ENCODE measurements around the gene MBOAT2.
A peak's percentile ranks its signal among the peaks of the same experiment; 100 is the strongest.
"Not testable (repeated sequence)": the region's sequence is repeated elsewhere in the genome, so short reads cannot be mapped to it uniquely, and the experiment has no call there.

Gene MBOAT2

DNA sequence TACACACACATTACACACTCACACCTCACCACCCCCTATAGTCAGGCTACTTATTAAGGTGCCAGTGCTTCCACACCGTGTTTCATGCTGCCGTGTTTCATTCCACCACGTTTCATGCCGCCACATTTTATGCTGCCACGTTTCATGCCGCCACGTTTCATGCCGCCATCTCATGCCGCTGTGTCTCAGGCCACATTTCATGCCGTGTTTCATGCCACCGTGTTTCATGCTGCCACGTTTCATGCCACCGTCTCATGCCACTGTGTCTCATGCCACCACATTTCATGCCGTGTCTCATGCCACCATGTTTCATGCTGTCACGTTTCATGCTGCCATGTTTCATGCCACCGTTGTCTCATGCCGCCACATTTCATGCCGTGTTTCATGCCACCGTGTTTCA lies 65.1 kb downstream of the MBOAT2 start:
- DNase-seq = no peak

DNA sequence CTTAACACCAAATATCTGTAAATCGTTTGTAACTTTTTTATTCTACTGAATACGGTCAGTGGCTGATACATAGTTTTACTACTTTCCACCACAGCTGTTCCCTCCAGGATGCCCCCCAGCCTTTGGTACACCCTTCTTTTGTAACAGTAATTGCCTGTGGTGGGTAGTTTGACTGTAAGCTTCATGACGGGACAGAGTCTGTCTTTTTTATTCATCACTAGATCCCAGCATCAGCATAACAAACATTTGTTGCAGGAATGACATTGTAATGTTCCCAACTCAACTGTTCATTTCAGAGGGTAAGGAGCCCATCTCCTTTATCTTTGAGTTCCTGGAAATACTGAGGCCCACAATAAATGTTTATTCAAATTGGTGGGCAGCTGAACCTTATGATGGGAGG lies 67.5 kb downstream of the MBOAT2 start:
- DNase-seq = no peak

DNA sequence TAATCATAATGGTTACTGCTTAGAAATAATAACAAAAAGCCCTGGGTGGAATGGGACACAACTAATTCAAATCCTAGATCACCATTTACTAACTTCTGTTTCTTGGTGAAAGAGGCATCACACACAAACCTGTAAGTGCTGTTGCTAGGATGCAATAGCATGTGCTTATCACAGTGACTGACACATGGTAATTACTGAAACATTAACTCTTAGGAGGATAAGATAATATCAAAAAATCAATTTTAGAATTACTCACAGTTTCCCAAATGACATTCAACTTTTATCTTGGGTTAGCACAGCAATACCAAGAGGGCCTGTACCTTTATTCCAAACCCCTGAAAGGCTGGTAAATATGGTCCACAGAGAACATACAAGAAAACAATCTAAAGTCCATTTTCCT lies 69.1 kb downstream of the MBOAT2 start:
- DNase-seq = no peak

DNA sequence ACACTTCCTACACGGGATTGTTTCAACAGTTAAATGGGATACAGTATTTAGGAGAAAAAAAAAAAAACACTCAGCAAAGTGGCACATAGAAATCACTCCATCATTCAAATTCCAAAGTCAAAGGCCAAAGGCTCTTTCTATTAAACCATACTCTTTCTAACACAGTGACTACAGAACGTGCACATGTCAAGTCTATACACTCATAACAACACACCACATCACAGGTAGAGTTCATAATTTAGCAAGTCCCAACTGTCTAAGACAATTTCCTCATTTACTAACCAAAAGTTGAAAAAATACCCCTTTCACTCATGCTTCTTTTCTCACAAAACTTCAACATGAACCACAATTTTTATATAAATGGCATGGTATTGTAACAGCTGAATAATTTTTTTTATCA lies 70.8 kb downstream of the MBOAT2 start:
- DNase-seq = no peak

DNA sequence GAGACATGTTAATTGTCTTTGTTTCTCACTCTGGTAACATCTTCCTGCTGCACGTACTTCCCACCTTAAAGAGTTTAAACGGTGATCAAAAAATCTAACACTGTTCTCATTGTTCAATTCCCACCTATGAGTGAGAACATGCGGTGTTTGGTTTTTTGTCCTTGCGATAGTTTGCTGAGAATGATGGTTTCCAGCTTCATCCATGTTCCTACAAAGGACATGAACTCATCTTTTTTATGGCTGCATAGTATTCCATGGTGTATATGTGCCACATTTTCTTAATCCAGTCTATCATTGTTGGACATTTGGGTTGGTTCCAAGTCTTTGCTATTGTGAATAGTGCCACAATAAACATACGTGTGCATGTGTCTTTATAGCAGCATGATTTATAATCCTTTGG lies 73.3 kb downstream of the MBOAT2 start:
- not testable (repeated sequence) for DNase-seq

- no peak for DNase-seq
Observed at GRCh38 chr2:8929128-8929527, 74.4 kb downstream of the MBOAT2 start.

DNA sequence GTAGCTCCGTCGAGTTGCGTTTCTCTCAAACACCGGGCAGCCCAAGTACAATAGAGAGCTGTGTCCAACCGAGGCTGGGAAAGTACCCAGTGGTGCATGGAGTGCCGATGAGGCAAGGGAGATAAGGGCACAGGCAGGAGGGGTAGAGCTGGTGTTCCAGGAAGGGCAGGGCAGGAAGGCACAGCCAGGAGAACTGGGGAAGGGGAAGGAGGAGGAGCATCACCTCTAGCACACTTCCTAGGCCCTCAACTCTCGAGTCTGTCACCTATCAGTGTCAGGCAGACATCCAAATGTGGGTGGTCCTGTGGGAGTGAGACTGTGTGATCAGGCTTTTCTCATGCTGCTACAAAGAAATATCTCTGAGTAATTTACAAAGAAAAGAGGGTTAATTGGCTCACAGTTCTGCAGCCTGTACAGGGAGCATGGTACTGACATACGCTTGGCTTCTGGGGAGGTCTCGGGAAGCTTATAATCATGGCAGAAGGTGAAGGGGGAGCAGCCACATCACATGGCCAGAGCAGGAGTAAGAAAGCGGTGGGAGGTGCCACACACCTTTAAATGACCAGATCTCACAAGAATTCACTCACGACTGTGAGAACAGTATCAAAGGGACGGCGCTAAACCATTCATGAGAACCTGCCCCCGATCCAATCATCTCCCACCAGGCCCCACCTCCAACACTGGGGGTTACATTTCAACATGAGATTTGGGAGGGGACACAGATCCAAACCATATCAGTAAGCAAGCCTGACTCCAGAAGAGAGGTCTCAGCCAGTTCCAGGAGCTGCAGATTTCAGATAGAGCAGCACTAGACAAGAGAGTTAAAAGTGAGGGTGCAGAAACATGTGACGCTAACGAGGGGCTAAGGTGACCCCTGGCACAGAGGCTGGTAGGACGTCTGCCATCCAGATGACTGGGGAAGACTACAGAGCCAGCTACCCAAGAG lies 75.7 kb downstream of the MBOAT2 start:
- DNase-seq = no peak

GRCh38 chr2:8926356-8926755 lies 77.1 kb downstream of the MBOAT2 start:
- DNase-seq = no peak

DNA sequence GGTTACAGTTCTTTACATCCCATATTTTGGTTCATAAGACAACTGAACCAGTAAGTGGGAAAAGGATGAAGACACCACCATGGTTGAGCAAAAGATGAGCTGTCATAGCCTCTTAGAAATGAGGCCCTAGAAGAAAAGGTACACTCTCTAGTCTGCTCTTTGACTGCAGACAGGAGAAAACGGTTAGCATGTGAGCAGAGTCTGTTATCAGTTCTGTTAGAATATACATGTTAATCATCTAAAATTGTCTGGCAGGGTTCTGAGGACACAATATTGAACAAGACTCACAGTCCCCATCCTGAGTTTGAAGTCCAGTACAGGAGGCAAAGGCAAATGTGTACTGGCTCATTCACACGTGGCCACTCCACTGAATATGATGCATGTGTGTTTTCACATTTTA lies 78.1 kb downstream of the MBOAT2 start:
- DNase-seq = no peak

GRCh38 chr2:8923183-8923582 lies 80.3 kb downstream of the MBOAT2 start:
- DNase-seq = no peak

DNA sequence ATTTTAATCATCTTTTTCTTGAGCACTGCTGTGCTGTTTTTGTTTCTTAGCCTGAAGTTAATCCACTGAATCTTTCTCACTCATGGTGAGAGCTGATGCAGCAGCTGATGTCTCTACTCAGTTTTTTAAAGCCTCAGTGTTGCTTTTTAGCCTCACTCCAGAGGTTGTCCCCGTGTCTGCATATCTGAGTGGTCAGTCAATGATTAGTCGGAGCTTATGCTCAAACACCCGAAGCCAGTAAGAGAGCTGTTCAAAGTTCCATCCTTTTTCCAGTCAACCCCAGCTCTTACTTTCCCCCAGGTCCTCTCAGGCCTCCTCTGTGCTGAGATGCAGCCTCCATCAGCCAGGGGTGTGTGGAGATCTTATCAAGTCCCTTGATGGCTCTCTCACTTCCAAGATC lies 81.1 kb downstream of the MBOAT2 start:
- no peak for DNase-seq

DNA sequence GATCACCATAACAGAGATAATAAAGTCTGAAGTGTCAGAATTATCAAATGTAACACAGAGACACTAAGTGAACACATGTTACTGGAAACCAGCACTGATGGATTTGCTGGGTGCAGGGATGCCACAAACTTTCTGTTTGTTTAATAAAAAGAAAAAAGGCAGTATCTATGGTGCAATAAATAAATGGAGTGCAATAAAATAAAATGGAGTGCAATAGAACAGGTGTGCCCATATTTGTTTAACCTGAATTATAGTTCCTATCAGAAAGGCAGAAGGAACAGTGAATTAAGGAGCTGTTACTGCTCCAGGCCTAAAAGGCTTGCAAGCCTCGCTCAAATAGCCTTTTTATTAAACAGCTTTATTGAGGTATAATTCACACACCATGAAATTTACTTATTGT lies 85.1 kb downstream of the MBOAT2 start:
- DNase-seq = peak; percentile 7

GRCh38 chr2:8915941-8916340 lies 87.5 kb downstream of the MBOAT2 start:
- DNase-seq = no peak

- DNase-seq = not testable (repeated sequence)
Observed at GRCh38 chr2:8913767-8914166, 89.7 kb downstream of the MBOAT2 start.

- DNase-seq = no peak
Observed at GRCh38 chr2:8907764-8908288, 95.7 kb downstream of the MBOAT2 start.

DNA sequence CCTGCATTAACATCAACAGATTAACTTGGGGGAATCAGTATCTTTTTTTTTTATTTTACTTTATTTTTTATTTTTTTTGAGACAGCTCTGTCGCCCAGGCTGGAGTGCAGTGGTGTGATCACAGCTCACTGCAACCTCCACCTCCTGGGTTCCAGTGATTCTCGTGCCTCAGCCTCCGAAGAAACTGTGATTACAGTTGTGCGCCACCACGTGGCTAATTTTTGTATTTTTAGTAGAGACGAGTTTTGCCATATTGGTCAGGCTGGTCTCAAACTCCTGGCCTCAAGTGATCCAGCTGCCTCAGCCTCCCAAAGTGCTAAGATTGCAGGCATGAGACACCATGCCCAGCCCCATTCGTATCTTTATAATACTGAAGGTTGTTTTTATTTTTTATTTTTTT lies 99.6 kb downstream of the MBOAT2 start:
- DNase-seq = not testable (repeated sequence)

- not testable (repeated sequence) for DNase-seq
Observed at GRCh38 chr2:8902757-8903156, 100.7 kb downstream of the MBOAT2 start.

GRCh38 chr2:8897206-8897605 lies 106.3 kb downstream of the MBOAT2 start:
- DNase-seq = not testable (repeated sequence)

DNA sequence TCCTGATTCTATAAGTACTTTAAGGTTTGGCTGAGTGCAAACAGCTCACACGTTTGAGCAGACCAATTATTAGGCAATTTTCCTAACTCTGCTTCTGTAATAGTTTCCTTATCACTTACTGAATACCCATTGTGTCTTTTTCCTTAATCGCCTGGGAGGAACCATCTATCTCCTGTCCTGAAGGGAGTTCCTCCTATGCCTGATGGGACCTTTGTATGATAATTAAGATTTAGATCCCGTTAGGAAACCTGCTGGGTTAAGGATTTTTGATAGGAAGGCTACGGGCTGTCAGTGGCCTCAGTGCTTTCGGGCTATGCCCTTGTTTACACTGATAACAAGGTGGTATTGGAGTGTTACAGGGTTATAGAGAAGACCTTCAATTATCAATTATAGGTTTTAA lies 106.8 kb downstream of the MBOAT2 start:
- not testable (repeated sequence) for DNase-seq

GRCh38 chr2:8895087-8895912 lies 108.2 kb downstream of the MBOAT2 start:
- DNase-seq = not testable (repeated sequence)

GRCh38 chr2:8893978-8894820 lies 109.3 kb downstream of the MBOAT2 start:
- no peak for DNase-seq

- DNase-seq = no peak
Observed at GRCh38 chr2:8893474-8893873, 110.0 kb downstream of the MBOAT2 start.

- DNase-seq = no peak
Observed at GRCh38 chr2:8892111-8892510, 111.4 kb downstream of the MBOAT2 start.
